ENCODE data around the gene TRABD2B. TPM values are rescaled to one million over a fixed set of nuclear protein-coding genes. Genes with fewer than 3 reads are reported as not detected.

The TRABD2B gene
- total and polyA plus RNA-seq, 2 of the 13 experiments (the other 11 are each of a cell fraction or from before 2014, with no cell fraction given) = 0.04 TPM; not detected in 1

GRCh38 chr1:47993416-47993740 is 3.8 kb downstream of the TRABD2B start:
- no TSS peak for BruUV-seq (replicated peaks)
- Histone ChIP-seq H3K36me3 (replicated peaks in 1 of 2; ENCODE audit: control insufficient read depth in 1 of 2, insufficient read depth in 2 of 2, low read length in 2 of 2) (no peaks in the 10 kb centered on the region), H3K4me2 (ENCODE audit: low read depth, low read length) (no peak overlapping the region), H3K27ac (ENCODE audit: extremely low read length, insufficient read depth, low read length) (no peak overlapping the region), H4K20me1 (ENCODE audit: insufficient read depth, low read length) (no peaks in the 10 kb centered on the region), H3K79me2 (ENCODE audit: insufficient read depth, low read length) (no peaks in the 10 kb centered on the region), H3K9ac (ENCODE audit: insufficient read depth, low read depth, low read length) (no peak overlapping the region), H3K4me1 (ENCODE audit: insufficient read depth, low read length) (peaks cover 12% of the 10 kb centered on the region; the same call in 1 of the 2 replicates), H3K27me3 (ENCODE audit: control insufficient read depth in 1 of 2, insufficient read depth in 2 of 2, low read length in 2 of 2) (peaks cover 8 to 68% of the 10 kb centered on the region in 2 experiments; a peak in 4 of 5 replicates), H2AFZ (ENCODE audit: low read length) (no peak overlapping the region), H3K4me3 (replicated peaks in 1 of 3; ENCODE audit: insufficient read depth in 1 of 3, low read depth in 2 of 3, low read length in 3 of 3) (no peak overlapping the region), H3K9me3 (ENCODE audit: low read length) (no peaks in the 10 kb centered on the region)
- CTCF ChIA-PET (ENCODE audit: low intra/inter-chr PET ratio, low total read pairs) = no interaction called here
- FAIRE-seq (no peak), ATAC-seq (no peak), DNase-seq (ENCODE audit: low spot score) (no peak)
- in situ Hi-C loops (cut with HindIII; ENCODE audit: extremely low pct_ligation_motif_present, low pct_unique_long_range_greater_than_20kb) = no loop called here
- POLR2A ChIA-PET = no interaction called here
- 15% methylated on average over 3 of the region's 7 CpGs for WGBS (ENCODE audit: low lambda C conversion rate)
- TF ChIP-seq NCOR1 (IDR thresholded peaks at IDR 0.05; ENCODE audit: borderline replicate concordance, low read length) (no peak), PCBP2 (optimal IDR thresholded peaks at IDR 0.05; ENCODE audit: low read depth, low read length, poor library complexity, severe bottlenecking) (no peak), DMTF1 (CRISPR knock-in tag; IDR thresholded peaks at IDR 0.05) (no peak), RNF219 (CRISPR knock-in tag; IDR thresholded peaks at IDR 0.05) (no peak), CREM (IDR thresholded peaks at IDR 0.05) (no peak), CREM (CRISPR knock-in tag; IDR thresholded peaks at IDR 0.05) (no peak), ZNF891 (CRISPR knock-in tag; IDR thresholded peaks at IDR 0.05) (no peak), ZNF598 (CRISPR knock-in tag; IDR thresholded peaks at IDR 0.05; ENCODE audit: borderline replicate concordance) (no peak), U2AF2 (IDR thresholded peaks at IDR 0.05; ENCODE audit: low read depth, low read length) (no peak), IKZF1 (IDR thresholded peaks at IDR 0.05) (no peak)
- TF ChIP-seq, protein P1, sequence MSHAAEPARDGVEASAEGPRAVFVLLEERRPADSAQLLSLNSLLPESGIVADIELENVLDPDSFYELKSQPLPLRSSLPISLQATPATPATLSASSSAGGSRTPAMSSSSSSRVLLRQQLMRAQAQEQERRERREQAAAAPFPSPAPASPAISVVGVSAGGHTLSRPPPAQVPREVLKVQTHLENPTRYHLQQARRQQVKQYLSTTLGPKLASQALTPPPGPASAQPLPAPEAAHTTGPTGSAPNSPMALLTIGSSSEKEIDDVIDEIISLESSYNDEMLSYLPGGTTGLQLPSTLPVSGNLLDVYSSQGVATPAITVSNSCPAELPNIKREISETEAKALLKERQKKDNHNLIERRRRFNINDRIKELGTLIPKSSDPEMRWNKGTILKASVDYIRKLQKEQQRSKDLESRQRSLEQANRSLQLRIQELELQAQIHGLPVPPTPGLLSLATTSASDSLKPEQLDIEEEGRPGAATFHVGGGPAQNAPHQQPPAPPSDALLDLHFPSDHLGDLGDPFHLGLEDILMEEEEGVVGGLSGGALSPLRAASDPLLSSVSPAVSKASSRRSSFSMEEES (CRISPR knock-in tag; IDR thresholded peaks at IDR 0.05) = no peak
- intact Hi-C loops (cut with micrococcal nuclease; ENCODE audit: unreplicated experiment) = no loop called here
